Skeletal muscle satellite cell (primary cell): Measurements from ENCODE around the gene MTG1.

Source experiments
- H3K27me3 ChIP-seq: 2 replicates; pipeline ENCODE4 v1.7.0; 2013; ENCODE audit warnings: low read length; ENCODE audit not compliant: control insufficient read depth, insufficient read depth
- H3K36me3 ChIP-seq: 2 replicates; pipeline ENCODE4 v1.7.0; 2013; ENCODE audit warnings: mild to moderate bottlenecking, control low read depth, low read length; ENCODE audit not compliant: insufficient read depth
- H3K4me1 ChIP-seq: 2 replicates; pipeline ENCODE4 v1.7.0; 2013; ENCODE audit warnings: low read length; ENCODE audit not compliant: control insufficient read depth, insufficient read depth
- H3K4me2 ChIP-seq: 2 replicates; pipeline ENCODE4 v1.7.0; 2013; ENCODE audit warnings: mild to moderate bottlenecking, low read length
- H3K4me3 ChIP-seq: 2 replicates; pipeline ENCODE4 v1.7.0; 2013; ENCODE audit warnings: low read length
- H3K9ac ChIP-seq: 2 replicates; pipeline ENCODE4 v1.7.0; 2013; ENCODE audit warnings: mild to moderate bottlenecking, low read depth, low read length, moderate library complexity
- H3K9me3 ChIP-seq: replicated peaks from 2 replicates; pipeline ENCODE4 v1.7.0; 2013; ENCODE audit warnings: mild to moderate bottlenecking, control low read depth, low read length

MTG1 gene

GRCh38 chr10:133441780-133442179 is 47.8 kb downstream of the MTG1 start:
- Histone ChIP-seq H3K36me3 (no peaks in the 10 kb centered on the region), H3K9ac (no peak overlapping the region), H3K27me3 (no peaks in the 10 kb centered on the region), H3K4me3 (no peak overlapping the region), H3K4me1 (no peaks in the 10 kb centered on the region), H3K4me2 (no peak overlapping the region), H3K9me3 (no peaks in the 10 kb centered on the region)

- no peak overlapping the region for H3K4me2 ChIP-seq
- H3K9me3 ChIP-seq: no peaks in the 10 kb centered on the region
- H3K27me3 ChIP-seq: no peaks in the 10 kb centered on the region
- no peak overlapping the region for H3K4me3 ChIP-seq
- no peaks in the 10 kb centered on the region for H3K36me3 ChIP-seq
- no peak overlapping the region for H3K9ac ChIP-seq
- H3K4me1 ChIP-seq: no peaks in the 10 kb centered on the region
Observed at GRCh38 chr10:133442191-133442966, 48.4 kb downstream of the MTG1 start.

- Histone ChIP-seq H3K9me3 (peaks cover 6% of the 10 kb centered on the region), H3K27me3 (no peaks in the 10 kb centered on the region)
Observed at GRCh38 chr10:133442967-133443924, 49.3 kb downstream of the MTG1 start.

GRCh38 chr10:133444342-133445267 is 50.6 kb downstream of the MTG1 start:
- H3K9me3 ChIP-seq: peaks cover 7% of the 10 kb centered on the region
- no peaks in the 10 kb centered on the region for H3K27me3 ChIP-seq
- H3K4me2 ChIP-seq: no peak overlapping the region
- no peaks in the 10 kb centered on the region for H3K36me3 ChIP-seq
- H3K4me3 ChIP-seq: no peak overlapping the region
- no peak overlapping the region for H3K9ac ChIP-seq
- no peaks in the 10 kb centered on the region for H3K4me1 ChIP-seq

More at GRCh38 chr10:133442967-133443924, 49.3 kb downstream of the MTG1 start:
- Histone ChIP-seq H3K36me3 (no peaks in the 10 kb centered on the region), H3K4me1 (no peaks in the 10 kb centered on the region), H3K4me2 (no peak overlapping the region), H3K9ac (no peak overlapping the region), H3K4me3 (no peak overlapping the region)

- Histone ChIP-seq H3K9me3 (peaks cover 7% of the 10 kb centered on the region), H3K4me1 (no peaks in the 10 kb centered on the region), H3K9ac (no peak overlapping the region), H3K4me2 (no peak overlapping the region), H3K27me3 (no peaks in the 10 kb centered on the region), H3K36me3 (no peaks in the 10 kb centered on the region), H3K4me3 (no peak overlapping the region)
Observed at GRCh38 chr10:133445268-133445732, 51.3 kb downstream of the MTG1 start.

- no peaks in the 10 kb centered on the region for H3K27me3 ChIP-seq
- H3K4me1 ChIP-seq: no peaks in the 10 kb centered on the region
- no peak overlapping the region for H3K4me3 ChIP-seq
- H3K9ac ChIP-seq: no peak overlapping the region
- H3K36me3 ChIP-seq: no peaks in the 10 kb centered on the region
- H3K9me3 ChIP-seq: peaks cover 7% of the 10 kb centered on the region
- no peak overlapping the region for H3K4me2 ChIP-seq
Observed at GRCh38 chr10:133445751-133446708, 52.1 kb downstream of the MTG1 start.

GRCh38 chr10:133446979-133447378 is 53.0 kb downstream of the MTG1 start:
- Histone ChIP-seq H3K4me3 (no peak overlapping the region), H3K4me2 (no peak overlapping the region), H3K4me1 (no peaks in the 10 kb centered on the region), H3K9me3 (peaks cover 7% of the 10 kb centered on the region), H3K36me3 (no peaks in the 10 kb centered on the region), H3K27me3 (no peaks in the 10 kb centered on the region), H3K9ac (no peak overlapping the region)

- Histone ChIP-seq H3K27me3 (no peaks in the 10 kb centered on the region), H3K4me3 (no peak overlapping the region), H3K4me1 (no peaks in the 10 kb centered on the region), H3K4me2 (no peak overlapping the region), H3K9ac (no peak overlapping the region), H3K9me3 (peaks cover 7% of the 10 kb centered on the region), H3K36me3 (no peaks in the 10 kb centered on the region)
Observed at GRCh38 chr10:133448120-133448519, 54.2 kb downstream of the MTG1 start.

GRCh38 chr10:133451346-133451745 is 57.4 kb downstream of the MTG1 start:
- Histone ChIP-seq H3K4me3 (no peak overlapping the region), H3K4me2 (no peak overlapping the region), H3K9ac (no peak overlapping the region), H3K36me3 (no peaks in the 10 kb centered on the region), H3K27me3 (no peaks in the 10 kb centered on the region), H3K4me1 (no peaks in the 10 kb centered on the region), H3K9me3 (peaks cover 7% of the 10 kb centered on the region)

- no peak overlapping the region for H3K4me3 ChIP-seq
- no peak overlapping the region for H3K9ac ChIP-seq
- H3K4me1 ChIP-seq: no peaks in the 10 kb centered on the region
- H3K4me2 ChIP-seq: no peak overlapping the region
- peaks cover 7% of the 10 kb centered on the region for H3K9me3 ChIP-seq
- no peaks in the 10 kb centered on the region for H3K36me3 ChIP-seq
- no peaks in the 10 kb centered on the region for H3K27me3 ChIP-seq
Observed at GRCh38 chr10:133452453-133452852, 58.5 kb downstream of the MTG1 start.
